Left cardiac atrium (tissue), 4 donors: ENCODE results near the gene CACNA1B. TPM values are rescaled to one million over a fixed set of nuclear protein-coding genes. Genes with fewer than 3 reads are reported as not detected.

ENCODE experiments used
- ATAC-seq, 2 donors: fragments of 200-7000 bp; cut with Tn5 transposase; one replicate each; pipeline ENCODE4 v1.9.1; 2020; ENCODE audit warnings: mild to moderate bottlenecking in 2 of 2, moderate library complexity in 2 of 2
- DNase-seq: peaks from one replicate; pipeline ENCODE4 v3.0.0-alpha.2; 2020
- intact Hi-C, 2 donors: fragments of 100-400 bp; cut with DNase I; formaldehyde crosslinking; loops; one replicate each; pipeline versions ENCODE4 v1.14.1 to v1.15.1; 2022 to 2023
- total RNA-seq, 2 donors: library from RNA; stranded (reverse); fragmentation: NEBNext Ultra II Directional; extraction: Animal tissue kit (Norgen Biotek cat#: 25700); gene quantifications; one replicate each; pipeline ENCODE4 v1.2.1, GENCODE V29; 2021
- donor health status: DM: no; HTN: yes; CAD: no.
- donor health status: DM: no; HTN: yes; CAD: no; lungs with severe emphysema.
- donor health status: DM: yes; HTN: yes; CAD: no.
- donor health status: Dilated cardiomyopathy.

Gene CACNA1B
- total RNA-seq, 2 donors from 2014 or later, result 0.39 to 0.56 TPM

DNA sequence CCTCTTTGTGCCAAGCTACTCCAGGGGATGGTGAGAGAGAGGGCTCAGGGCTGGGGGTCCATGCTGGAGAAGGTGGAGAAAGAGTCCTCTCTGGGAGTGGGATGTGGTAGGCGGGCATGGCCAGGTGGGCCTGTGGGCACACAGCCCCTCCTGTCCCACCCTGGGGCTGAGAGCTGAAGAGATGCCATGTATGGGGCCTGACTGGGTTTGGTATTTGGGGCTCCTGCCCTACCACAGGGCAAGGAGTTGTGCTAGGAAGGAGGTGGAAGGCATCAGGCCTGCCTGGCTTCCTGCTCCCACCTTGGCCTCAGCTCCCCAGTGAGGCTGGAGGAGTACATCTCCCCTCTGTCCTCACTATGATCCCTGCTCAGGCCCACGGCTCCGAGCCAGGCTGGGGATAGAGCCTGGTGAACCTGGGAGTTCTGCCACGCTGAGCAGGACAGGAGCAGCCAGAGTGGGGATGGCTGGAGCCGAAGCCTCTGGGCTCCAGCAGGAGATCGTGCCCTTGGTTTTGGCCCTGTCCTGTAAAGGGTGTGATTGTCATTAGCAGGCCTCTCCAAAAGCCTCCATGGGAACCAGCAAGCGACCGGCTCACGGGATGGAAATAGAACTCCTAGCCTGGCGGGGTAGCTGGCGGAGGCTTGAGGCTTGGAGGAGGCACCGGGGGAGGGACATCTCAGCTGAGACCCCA is 75.5 kb downstream of the CACNA1B start:
- ATAC-seq (no peak), DNase-seq (no peak)
- intact Hi-C loops, result no loop called here

DNA sequence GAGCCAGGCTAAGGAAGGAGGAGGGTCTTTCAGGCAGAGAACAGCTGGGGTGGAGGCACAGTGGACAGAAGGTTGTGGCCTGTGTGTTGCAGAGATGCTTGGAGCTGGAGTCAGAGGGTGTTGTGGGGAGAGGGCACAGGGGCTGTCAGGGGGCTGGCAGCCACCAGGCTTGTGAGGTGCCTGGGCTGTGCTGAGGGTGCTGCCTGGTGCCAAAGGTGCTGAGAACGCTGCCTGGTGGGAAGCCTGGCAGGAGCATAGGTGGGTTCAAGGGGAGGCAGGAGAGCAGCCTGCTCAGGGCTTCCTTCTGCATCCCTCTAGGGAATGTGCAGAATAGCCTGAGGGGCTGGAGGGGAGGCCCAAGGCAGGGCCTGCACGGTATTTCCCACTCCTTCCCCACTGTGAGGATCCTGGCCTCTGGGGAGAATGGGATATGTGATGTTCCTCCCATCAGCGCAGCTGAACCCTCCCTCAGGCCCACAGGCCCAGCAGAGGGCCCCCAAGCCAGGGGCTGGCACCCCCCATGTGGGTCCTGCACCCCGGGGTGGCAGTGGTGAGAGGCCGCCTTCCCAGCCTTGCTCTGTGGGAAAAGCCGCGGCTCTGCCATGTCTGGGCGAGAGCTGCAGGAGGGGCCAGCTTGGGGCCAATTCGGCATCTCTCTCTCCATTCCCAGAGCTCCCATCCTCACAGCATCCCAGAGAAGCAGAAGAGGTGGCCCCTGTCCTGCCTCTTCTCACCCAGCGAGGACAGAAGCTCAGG is 76.3 kb downstream of the CACNA1B start:
- no peak for DNase-seq
- intact Hi-C loops, result no loop called here
- no peak for ATAC-seq

DNA sequence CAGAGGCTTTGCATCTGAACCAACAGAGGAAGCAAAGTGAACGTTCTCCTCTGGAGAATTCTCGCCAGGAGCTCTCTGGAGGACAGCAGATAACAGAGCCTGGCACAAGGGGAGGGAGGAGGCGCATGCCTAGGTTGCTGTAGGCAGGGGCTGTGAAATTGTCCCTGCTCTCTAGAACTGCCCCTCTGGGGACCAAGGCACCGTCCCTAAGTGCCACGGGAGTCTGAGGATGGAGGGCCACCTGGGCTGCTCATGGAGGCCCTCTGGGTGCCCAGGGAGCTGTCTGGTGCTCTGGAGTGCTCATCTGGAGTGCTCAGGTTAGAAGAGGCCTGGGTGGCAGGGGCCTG is 77.6 kb downstream of the CACNA1B start:
- ATAC-seq (no peak), DNase-seq (no peak)
- intact Hi-C loops, result no loop called here

DNA sequence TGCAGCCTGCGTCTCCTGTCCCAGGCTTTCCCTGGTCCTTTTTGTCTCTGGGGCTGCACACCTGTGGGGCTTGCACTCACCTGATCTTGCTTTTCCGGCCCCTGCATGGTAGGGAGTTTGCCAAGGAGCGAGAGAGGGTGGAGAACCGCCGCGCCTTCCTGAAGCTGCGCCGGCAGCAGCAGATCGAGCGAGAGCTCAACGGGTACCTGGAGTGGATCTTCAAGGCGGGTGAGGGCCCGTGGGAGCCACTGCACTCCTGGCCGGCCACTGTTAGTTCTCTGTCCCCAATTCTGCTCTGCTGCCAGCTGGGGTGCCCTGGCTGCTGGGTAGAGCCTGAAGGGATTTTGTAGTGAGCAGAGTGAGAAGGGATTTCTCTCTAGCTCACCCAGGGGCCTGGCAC is 78.0 kb downstream of the CACNA1B start:
- ATAC-seq (no peak), DNase-seq (no peak)
- intact Hi-C loops, result no loop called here

DNA sequence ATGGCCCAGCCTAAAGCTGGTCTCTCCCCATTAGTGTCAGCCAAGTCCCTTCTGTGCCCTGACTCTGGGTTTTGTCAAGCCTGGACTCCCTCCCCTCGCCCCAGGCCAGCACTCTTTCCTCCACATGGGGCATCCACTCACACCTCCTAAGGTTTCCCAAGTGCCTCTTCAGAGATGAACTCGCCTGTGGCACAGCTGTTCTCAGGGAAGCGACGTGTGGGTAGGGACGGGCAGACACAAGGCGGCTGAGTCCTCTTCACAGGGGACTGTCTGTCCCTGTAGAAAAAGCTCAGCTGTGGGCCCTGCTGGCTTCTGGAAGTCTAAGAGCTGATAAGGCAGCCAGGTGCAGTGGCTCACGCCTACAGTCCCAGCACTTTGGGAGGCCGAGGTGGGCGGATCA is 78.5 kb downstream of the CACNA1B start:
- no peak for DNase-seq
- ATAC-seq, result no peak
- intact Hi-C loops, result no loop called here

DNA sequence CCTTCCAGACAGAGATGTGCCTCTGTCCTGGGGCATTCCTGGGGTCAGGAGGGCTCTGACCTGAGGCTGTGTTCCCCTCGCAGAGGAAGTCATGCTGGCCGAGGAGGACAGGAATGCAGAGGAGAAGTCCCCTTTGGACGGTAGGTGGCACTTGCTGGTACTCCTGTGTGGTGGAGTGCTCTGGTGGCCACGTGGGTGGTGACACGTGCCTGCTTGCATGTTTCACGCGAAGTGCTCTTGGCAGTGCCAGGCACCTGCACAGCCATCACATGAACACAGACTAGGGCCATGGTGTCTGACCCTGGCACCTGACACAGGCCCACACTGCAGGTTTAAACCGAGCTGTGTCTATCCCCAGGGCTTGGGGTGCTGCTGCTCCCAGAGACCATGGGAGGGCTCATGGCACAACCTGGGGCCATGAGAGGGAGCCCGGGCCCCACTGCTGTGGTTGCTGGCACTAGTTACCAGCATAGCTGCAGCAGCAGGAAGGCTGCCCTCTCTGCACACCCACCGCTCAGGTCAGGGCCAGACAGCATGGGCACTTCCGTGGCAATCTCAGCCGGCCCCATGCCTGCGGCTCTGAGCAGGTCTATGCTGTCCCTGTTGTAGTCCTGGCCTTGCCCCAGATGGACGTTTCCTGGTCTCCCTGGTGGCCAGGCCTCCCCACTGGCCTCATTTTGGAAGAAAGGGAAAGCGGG is 79.3 kb downstream of the CACNA1B start:
- no peak for DNase-seq
- ATAC-seq, result no peak
- intact Hi-C loops, result no loop called here

DNA sequence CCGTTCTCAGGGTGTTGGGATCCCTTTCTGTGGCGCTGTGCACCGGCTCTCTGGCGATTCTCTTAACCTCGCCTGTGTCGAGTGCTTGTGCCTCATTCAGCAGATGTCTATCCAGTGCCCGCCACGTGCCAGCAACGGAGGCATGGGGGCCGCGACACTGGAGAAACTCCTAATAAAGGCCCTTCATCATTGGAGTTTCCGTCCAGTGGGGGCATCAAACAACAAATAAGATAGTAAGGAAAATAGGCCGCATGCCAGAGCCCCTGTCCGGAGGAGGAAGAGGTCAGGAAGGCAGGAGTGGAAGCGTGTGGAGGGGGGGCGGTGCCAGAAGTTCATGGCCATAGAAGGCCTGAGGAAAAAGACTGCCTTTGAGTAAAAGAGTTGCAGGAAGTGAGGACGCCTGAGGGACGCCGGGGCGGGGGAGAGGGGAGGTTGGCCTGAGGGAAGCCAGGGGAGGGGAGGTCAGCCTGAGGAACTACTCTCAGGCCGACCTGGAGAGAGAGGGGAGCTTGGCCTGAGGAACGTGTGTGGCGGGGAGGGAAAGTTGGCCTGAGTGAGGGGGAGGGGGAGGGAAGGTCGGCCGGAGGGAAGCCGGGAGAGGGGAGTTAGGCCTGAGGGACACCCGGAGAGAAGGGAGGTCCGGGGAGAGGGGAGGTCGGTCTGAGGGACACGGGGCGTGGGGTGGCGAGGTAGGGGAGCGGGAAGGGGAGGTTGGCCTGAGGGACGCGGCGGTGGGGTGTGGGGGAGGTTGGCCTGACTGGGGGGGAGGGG is 82.2 kb downstream of the CACNA1B start:
- intact Hi-C loops, result no loop called here
- DNase-seq (no peak), ATAC-seq (no peak)

DNA sequence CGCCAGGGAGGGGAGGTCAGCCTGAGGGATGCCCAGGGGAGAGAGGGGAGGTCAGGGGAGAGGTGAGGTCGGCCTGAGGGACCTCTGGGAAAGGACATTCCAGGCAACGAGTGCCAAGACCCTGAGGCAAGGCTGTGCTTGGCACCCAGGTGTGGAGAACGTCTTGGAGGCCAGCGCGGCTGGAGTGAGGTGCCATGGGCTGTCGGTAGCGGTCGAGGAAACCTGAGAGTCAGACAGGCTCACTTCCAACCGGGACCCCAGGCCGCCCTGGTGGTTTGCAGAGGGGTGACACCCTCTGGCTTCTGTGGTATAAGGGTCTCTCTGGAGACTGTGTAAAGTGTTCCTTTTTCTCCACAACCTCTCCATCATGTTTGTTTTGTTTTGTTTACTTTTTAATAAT is 82.9 kb downstream of the CACNA1B start:
- no peak for DNase-seq
- intact Hi-C loops, result no loop called here
- no peak for ATAC-seq

DNA sequence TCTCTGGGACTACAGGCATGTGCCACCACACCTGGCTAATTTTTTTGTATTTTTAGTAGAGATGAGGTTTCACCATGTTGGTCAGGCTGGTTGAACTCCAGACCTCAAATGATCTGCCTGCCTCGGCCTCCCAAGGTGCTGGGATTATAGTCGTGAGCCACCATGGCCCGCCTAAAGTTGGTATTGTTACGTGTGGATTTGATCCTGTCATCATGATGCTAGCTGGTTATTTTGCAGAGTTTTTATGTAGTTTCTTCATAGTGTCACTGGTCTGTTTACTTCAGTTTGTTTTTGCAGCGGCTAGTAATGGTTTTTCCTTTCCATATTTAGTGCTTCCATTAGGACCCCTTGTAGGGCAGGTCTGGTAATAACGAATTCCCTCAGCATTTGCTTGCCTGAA is 85.9 kb downstream of the CACNA1B start:
- intact Hi-C loops, result no loop called here
- ATAC-seq, result no peak
- DNase-seq, result no peak

DNA sequence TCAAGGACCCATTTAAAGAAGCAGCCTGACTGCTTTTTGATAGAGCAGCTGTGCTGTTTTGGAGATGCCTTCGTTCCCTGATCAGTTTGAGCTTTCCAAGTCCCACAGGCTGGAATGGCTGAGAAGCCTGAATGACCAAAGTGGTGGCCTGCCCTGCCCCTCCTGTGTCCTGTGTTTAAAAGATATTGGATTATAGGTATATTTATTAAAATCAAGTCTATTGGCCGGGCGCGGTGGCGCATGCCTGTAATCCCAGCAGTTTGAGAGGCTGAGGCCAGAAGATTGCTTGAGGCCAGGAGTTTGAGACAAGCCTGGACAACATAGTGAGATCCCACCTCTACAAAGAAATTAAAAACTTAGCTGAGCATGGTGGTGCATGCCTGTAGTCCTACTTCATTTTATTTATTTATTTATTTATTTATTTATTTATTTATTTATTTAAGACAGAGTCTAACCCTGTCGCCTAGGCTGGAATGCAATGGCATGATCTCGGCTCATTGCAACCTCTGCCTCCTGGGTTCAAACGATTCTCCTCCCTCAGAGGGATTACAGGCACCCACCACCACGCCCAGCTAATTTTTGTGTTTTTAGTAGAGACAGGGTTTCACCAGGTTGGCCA is 87.7 kb downstream of the CACNA1B start:
- DNase-seq, result no peak
- ATAC-seq, result no peak
- intact Hi-C loops, result no loop called here

DNA sequence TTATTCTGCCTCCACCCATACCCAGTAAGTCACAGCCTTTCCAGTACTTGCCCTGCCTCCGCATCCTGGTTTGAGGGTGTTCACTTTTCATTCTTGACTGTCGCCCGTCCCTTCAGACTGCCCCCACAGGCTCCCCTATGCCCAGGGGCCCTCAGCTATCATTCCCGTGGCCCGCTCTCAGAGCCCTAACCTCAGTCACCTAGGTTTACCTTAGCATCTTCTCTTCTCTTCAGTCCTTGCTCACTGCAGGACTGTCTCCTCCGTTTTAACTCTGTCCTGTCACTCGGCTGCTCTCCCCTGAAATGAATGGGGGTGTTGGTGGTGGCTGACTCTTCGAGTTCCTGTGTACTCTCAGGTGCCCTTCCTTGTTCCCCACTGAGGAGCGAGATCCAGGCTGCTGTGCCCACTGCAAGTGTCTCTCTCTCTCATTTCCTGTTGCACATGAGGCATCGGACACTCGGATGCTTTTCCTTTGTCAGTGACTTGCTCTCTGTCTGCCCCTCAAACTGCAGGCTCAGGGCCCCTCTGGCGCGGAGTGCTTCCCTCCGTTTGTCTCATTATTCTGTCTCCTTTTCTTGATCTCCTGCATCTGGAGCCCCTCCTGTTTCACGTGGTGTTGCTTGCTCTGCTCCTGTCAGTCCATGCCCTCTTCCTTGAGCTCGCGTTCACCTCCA is 89.8 kb downstream of the CACNA1B start:
- intact Hi-C loops, result no loop called here
- DNase-seq, result no peak
- ATAC-seq, result no peak

DNA sequence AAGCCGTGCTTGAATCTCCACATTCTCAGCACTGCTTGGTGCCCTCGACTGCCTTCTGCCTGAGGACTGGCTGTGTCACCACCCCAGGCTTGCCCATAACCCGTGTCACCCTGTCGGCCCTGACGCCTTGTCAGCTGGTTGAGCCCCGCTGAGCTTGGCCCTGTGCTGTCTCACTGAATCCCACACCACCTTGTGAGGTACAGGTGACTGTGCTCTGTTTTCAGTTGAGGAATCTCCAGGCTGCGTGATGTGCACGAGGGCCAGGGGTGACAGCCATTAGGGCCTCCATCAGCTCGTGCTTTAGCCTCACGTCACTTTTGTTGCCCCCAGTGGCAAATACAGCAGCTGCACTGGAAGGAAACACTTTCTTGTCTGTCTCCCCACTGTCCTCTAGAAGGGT is 90.7 kb downstream of the CACNA1B start:
- intact Hi-C loops, result no loop called here

DNA sequence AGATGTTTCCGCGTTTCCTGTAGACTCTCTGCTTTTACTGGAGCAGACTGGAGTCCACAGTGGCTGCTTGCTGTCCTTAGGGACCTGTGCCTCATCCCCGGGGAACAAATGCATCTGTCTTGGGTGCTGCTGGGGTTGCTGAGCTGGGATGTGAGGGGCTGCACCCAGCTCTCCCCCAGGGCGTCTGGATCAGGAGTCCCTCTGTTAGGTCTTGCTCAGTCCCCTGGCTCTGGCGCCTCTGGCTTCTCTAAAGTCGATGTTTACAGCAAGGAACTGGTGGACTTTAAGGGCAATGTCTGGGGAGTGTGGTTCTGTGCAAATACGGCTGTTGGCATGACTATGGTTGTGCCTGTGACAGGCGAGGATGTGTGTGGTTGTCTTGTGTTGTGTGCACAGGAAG is 91.4 kb downstream of the CACNA1B start:
- ATAC-seq, result no peak
- DNase-seq, result no peak
- intact Hi-C loops, result no loop called here

More for the DNA sequence above, 90.7 kb downstream of the CACNA1B start:
- ATAC-seq (no peak), DNase-seq (no peak)

DNA sequence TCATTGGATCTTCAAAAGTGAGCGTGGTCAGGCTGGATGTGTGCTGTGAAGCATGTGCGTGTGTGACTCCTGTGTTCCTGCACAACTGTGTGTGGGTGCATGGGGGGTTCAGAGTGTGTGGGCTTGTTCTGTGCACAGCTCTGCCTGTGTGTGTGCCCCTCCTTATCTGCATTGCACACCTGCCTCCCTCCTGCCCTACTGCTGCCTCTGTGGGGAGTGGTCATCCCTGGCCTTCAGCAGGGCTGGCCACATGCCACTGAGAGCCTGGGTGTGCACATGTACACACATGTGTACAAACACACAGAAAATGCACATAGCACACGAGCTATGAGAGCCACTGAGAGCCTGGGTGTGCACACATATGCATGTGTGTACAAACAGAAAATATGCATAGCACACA is 92.1 kb downstream of the CACNA1B start:
- ATAC-seq, result no peak
- no peak for DNase-seq
- intact Hi-C loops, result no loop called here

DNA sequence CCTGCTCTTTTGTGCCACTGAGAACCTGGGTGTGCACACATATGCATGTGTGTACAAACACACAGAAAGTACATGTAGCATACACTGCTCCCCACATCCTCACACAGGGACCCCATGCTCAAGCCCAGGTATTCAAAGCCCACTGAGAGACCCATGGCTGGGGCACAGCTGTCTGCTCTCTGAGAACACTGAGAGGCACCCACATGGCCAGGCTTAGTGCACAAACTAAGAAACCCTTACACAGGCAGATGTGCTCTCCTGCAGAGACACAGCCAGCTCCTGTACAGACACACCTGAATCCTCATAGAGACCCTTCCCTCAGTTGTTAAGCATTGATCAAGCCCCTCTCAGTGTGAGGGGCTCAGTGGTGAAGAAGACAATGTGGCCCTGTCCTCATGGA is 92.5 kb downstream of the CACNA1B start:
- intact Hi-C loops, result no loop called here
- ATAC-seq (no peak), DNase-seq (no peak)

DNA sequence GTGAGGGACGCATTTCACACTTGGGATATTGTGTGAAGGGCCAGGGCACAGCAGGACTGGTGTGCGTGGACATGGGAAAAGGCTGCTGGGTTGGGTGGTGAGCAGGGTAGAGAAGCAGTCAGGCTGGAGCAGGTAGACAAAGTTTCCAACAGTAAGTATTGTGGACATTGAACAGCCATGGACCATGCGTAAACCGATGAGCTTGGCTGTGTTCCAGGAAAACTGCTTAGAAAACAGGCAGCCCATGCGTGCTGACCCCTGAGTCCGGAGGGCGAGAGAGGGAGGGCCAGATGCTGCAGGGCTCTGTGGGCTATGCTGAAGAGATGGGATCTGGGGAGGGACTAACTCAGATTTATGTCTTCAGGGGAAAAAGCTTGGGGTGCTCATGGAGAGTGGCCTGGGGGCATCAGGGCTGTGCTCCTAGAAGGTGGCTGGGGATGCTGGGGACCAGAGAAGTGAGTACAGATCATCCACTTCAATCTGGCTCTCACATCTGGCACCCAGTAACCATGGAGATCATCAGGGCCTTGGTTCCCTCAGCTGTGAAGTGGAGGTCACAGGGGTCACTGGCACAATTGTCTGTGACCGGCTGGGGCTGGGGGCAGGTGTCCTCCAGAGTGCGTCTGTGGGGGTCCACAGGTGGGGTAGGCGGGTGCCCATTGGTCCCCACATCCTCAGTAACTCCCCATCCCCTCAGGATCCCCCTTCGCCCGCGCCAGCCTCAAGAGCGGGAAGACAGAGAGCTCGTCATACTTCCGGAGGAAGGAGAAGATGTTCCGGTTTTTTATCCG is 93.3 kb downstream of the CACNA1B start:
- intact Hi-C loops, result no loop called here
- DNase-seq, result no peak

DNA sequence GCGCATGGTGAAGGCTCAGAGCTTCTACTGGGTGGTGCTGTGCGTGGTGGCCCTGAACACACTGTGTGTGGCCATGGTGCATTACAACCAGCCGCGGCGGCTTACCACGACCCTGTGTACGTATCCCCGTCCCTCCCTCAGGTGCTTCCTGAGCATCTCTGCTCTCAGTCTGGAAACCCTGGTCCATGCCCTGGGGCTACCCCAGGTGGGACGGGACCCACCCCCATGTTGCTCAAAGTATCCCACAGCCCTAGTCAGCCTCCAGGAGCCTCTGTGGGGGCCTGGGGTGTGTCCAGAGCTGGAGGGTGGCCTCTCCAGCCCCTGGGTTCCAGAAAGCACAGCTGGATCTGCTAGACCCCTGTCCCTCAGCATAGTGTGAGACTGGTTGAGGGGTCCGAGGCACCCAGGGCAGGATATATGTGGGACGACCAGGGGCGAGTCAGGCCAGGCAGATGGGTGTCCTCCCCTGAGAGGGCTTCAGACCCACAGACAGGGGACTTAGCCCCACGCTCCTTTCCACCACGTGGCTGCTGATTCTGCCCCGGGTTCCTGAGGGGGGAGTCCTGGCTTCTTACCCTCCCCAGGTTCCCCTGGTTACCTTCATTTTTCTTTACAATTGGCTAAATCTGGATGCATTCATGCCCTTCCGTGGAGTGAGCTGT is 94.0 kb downstream of the CACNA1B start:
- no peak for DNase-seq
- intact Hi-C loops, result no loop called here
- ATAC-seq, result no peak

More for the DNA sequence above, 93.3 kb downstream of the CACNA1B start:
- ATAC-seq, result no peak
